ENCODE results near the gene SLC38A3. TPM values are rescaled to one million over a fixed set of nuclear protein-coding genes. Genes with fewer than 3 reads are reported as not detected.

The SLC38A3 gene
- total RNA-seq, 4 donors from 2014 or later, result 0.69 to 4.1 TPM; not detected in 2

- Histone ChIP-seq H3K27me3 (no peaks in the 10 kb centered on the region), H3K36me3 (no peaks in the 10 kb centered on the region), H3K9me3 (no peaks in the 10 kb centered on the region), H3K27ac (no peak overlapping the region), H3K4me3 (no peak overlapping the region), H3K4me1 (no peaks in the 10 kb centered on the region)
- TF ChIP-seq POLR2A (IDR thresholded peaks at IDR 0.05), result no peak
- TF ChIP-seq, protein P1, sequence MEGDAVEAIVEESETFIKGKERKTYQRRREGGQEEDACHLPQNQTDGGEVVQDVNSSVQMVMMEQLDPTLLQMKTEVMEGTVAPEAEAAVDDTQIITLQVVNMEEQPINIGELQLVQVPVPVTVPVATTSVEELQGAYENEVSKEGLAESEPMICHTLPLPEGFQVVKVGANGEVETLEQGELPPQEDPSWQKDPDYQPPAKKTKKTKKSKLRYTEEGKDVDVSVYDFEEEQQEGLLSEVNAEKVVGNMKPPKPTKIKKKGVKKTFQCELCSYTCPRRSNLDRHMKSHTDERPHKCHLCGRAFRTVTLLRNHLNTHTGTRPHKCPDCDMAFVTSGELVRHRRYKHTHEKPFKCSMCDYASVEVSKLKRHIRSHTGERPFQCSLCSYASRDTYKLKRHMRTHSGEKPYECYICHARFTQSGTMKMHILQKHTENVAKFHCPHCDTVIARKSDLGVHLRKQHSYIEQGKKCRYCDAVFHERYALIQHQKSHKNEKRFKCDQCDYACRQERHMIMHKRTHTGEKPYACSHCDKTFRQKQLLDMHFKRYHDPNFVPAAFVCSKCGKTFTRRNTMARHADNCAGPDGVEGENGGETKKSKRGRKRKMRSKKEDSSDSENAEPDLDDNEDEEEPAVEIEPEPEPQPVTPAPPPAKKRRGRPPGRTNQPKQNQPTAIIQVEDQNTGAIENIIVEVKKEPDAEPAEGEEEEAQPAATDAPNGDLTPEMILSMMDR (IDR thresholded peaks at IDR 0.05), result no peak
- DNase-seq, result no peak
- intact Hi-C loops (cut with DNase I; ENCODE audit: low total_unique reads), result loop anchor here (5.0 kb wide), 1 partner anchor 63 kb away; no protein-coding TSS in a partner anchor
Measured at GRCh38 chr3:50185230-50185629, 19.8 kb upstream of the SLC38A3 start.

- Histone ChIP-seq H3K4me1 (no peaks in the 10 kb centered on the region), H3K27me3 (no peaks in the 10 kb centered on the region), H3K36me3 (no peaks in the 10 kb centered on the region), H3K4me3 (no peak overlapping the region), H3K27ac (no peak overlapping the region), H3K9me3 (no peaks in the 10 kb centered on the region)
- intact Hi-C loops (cut with DNase I; ENCODE audit: low total_unique reads), result loop anchor here (5.0 kb wide), 1 partner anchor 64 kb away; no protein-coding TSS in a partner anchor
- no peak for TF ChIP-seq POLR2A (IDR thresholded peaks at IDR 0.05)
- TF ChIP-seq, protein P1 (IDR thresholded peaks at IDR 0.05), result no peak
- DNase-seq, result no peak
Measured at GRCh38 chr3:50186096-50186495, 19.0 kb upstream of the SLC38A3 start.

GRCh38 chr3:50187750-50188149 lies 17.3 kb upstream of the SLC38A3 start:
- Histone ChIP-seq H3K36me3 (no peaks in the 10 kb centered on the region), H3K27ac (no peak overlapping the region), H3K4me1 (no peaks in the 10 kb centered on the region), H3K4me3 (no peak overlapping the region), H3K27me3 (peaks cover 0 to 1% of the 10 kb centered on the region in 2 donors), H3K9me3 (no peaks in the 10 kb centered on the region)
- no peak for DNase-seq
- intact Hi-C loops (cut with DNase I; ENCODE audit: low total_unique reads), result loop anchor here (5.0 kb wide), 1 partner anchor 65 kb away; no protein-coding TSS in a partner anchor
- TF ChIP-seq POLR2A (IDR thresholded peaks at IDR 0.05), result no peak
- TF ChIP-seq, protein P1 (IDR thresholded peaks at IDR 0.05), result no peak

GRCh38 chr3:50189274-50189673 lies 15.8 kb upstream of the SLC38A3 start:
- no peak overlapping the region for H3K4me3 ChIP-seq
- intact Hi-C loops (cut with DNase I; ENCODE audit: low total_unique reads), result loop anchor here (5.0 kb wide), 1 partner anchor 67 kb away; no protein-coding TSS in a partner anchor
- TF ChIP-seq, protein P1 (IDR thresholded peaks at IDR 0.05), result peak; percentile 81 to 95 (median 85)
- no peak for TF ChIP-seq POLR2A (IDR thresholded peaks at IDR 0.05)
- H3K4me1 ChIP-seq, result peaks cover 0 to 7% of the 10 kb centered on the region in 2 donors
- no peaks in the 10 kb centered on the region for H3K36me3 ChIP-seq
- no peaks in the 10 kb centered on the region for H3K9me3 ChIP-seq
- H3K27me3 ChIP-seq, result peaks cover 13 to 16% of the 10 kb centered on the region in 2 donors
- no peak overlapping the region for H3K27ac ChIP-seq
- peak; percentile 73 to 80 for DNase-seq

GRCh38 chr3:50189989-50190388 lies 15.1 kb upstream of the SLC38A3 start:
- TF ChIP-seq, protein P1 (IDR thresholded peaks at IDR 0.05), result no peak
- no peak for TF ChIP-seq POLR2A (IDR thresholded peaks at IDR 0.05)
- H3K9me3 ChIP-seq, result no peaks in the 10 kb centered on the region
- DNase-seq, result no peak
- H3K4me3 ChIP-seq, result no peak overlapping the region
- intact Hi-C loops (cut with DNase I; ENCODE audit: low total_unique reads), result loop anchor here (5.0 kb wide), 3 partner anchors 37 to 87 kb away; partner anchors contain the start of gene LSMEM2
- H3K36me3 ChIP-seq, result no peaks in the 10 kb centered on the region
- peaks cover 15 to 17% of the 10 kb centered on the region in 2 donors for H3K27me3 ChIP-seq
- no peak overlapping the region for H3K27ac ChIP-seq
- peaks cover 0 to 7% of the 10 kb centered on the region in 2 donors for H3K4me1 ChIP-seq

Measured in uterus (tissue), 4 donors.